OCI-LY7 (cell line): ENCODE measurements around the gene PRKAB2.

Source experiments
- EZH2phosphoT487 ChIP-seq: fragments of 200-600 bp; sonication (generic); IDR thresholded peaks from 2 replicates; pipeline ENCODE4 v1.6.1; 2018; ENCODE audit warnings: low read depth, borderline replicate concordance, mild to moderate bottlenecking, mixed run types, antibody characterized with exemption, low read length, moderate library complexity, mixed read lengths
- TF ChIP-seq, protein P1 (sequence below): fragments of 200-600 bp; sonication (generic); conservative IDR thresholded peaks from 2 replicates; pipeline ENCODE4 v1.5.1; 2014; ENCODE audit warnings: mild to moderate bottlenecking, antibody characterized with exemption, low read length, moderate library complexity, mixed read lengths

- TF ChIP-seq EZH2phosphoT487, result no peak
- TF ChIP-seq, protein P1, sequence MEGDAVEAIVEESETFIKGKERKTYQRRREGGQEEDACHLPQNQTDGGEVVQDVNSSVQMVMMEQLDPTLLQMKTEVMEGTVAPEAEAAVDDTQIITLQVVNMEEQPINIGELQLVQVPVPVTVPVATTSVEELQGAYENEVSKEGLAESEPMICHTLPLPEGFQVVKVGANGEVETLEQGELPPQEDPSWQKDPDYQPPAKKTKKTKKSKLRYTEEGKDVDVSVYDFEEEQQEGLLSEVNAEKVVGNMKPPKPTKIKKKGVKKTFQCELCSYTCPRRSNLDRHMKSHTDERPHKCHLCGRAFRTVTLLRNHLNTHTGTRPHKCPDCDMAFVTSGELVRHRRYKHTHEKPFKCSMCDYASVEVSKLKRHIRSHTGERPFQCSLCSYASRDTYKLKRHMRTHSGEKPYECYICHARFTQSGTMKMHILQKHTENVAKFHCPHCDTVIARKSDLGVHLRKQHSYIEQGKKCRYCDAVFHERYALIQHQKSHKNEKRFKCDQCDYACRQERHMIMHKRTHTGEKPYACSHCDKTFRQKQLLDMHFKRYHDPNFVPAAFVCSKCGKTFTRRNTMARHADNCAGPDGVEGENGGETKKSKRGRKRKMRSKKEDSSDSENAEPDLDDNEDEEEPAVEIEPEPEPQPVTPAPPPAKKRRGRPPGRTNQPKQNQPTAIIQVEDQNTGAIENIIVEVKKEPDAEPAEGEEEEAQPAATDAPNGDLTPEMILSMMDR, result no peak
These were observed 41.0 kb upstream of the PRKAB2 start for GRCh38 chr1:147213271-147213670.
